OCI-LY1 (cell line): ENCODE results near the gene MEIS1.
A peak's percentile ranks its signal among the peaks of the same experiment; 100 is the strongest.

Experiments used
- H2AFZ ChIP-seq: fragments of 200-600 bp; sonication (generic), shearing (Covaris generic); 2 replicates; pipeline ENCODE4 v1.6.0; 2014; ENCODE audit warnings: antibody characterized with exemption, mild to moderate bottlenecking, low read length
- H3F3A ChIP-seq: fragments of 200-600 bp; sonication (generic), shearing (Covaris generic); 2 replicates; pipeline ENCODE4 v1.6.0; 2014; ENCODE audit warnings: mild to moderate bottlenecking, antibody characterized with exemption, low read length, moderate library complexity; ENCODE audit not compliant: insufficient read depth
- H3K27ac ChIP-seq: fragments of 200-600 bp; sonication (generic); 2 replicates; pipeline ENCODE4 v1.5.1; 2014; ENCODE audit warnings: low read length, mixed run types, mild to moderate bottlenecking, low read depth; ENCODE audit not compliant: poor library complexity, severe bottlenecking
- H3K27me3 ChIP-seq: fragments of 200-600 bp; sonication (generic); 2 replicates; pipeline ENCODE4 v1.6.0; 2014; ENCODE audit warnings: antibody characterized with exemption, mild to moderate bottlenecking, low read length, moderate library complexity; ENCODE audit not compliant: insufficient read depth
- H3K36me3 ChIP-seq: fragments of 200-600 bp; sonication (generic); 2 replicates; pipeline ENCODE4 v1.6.1; 2014; ENCODE audit warnings: mild to moderate bottlenecking, antibody characterized with exemption, low read length, moderate library complexity, mixed read lengths; ENCODE audit not compliant: insufficient read depth
- H3K4me1 ChIP-seq: fragments of 200-600 bp; sonication (generic); 2 replicates; pipeline ENCODE4 v1.5.1; 2014; ENCODE audit warnings: mild to moderate bottlenecking, low read length, moderate library complexity; ENCODE audit not compliant: insufficient read depth, severe bottlenecking
- H3K4me2 ChIP-seq: fragments of 200-600 bp; sonication (generic), shearing (Covaris generic); 2 replicates; pipeline ENCODE4 v1.6.1; 2014; ENCODE audit warnings: low read length
- H3K4me3 ChIP-seq: fragments of 200-600 bp; sonication (generic); 2 replicates; pipeline ENCODE4 v1.5.1; 2014; ENCODE audit warnings: low read length, low read depth, mild to moderate bottlenecking, mixed read lengths; ENCODE audit not compliant: poor library complexity, severe bottlenecking
- H3K79me2 ChIP-seq: fragments of 200-600 bp; shearing (Covaris generic); 2 replicates; pipeline ENCODE4 v1.6.1; 2016; ENCODE audit warnings: mixed run types, low read length, mixed read lengths; ENCODE audit not compliant: insufficient read depth
- H3K9ac ChIP-seq: fragments of 200-600 bp; sonication (generic), shearing (Covaris generic); 2 replicates; pipeline ENCODE4 v1.6.1; 2014; ENCODE audit warnings: mild to moderate bottlenecking, low read length, mixed read lengths
- H3K9me2 ChIP-seq: fragments of 200-600 bp; sonication (generic), shearing (Covaris generic); 2 replicates; pipeline ENCODE4 v1.6.1; 2014; ENCODE audit warnings: low read depth, mild to moderate bottlenecking, low read length, mixed read lengths
- H3K9me3 ChIP-seq: fragments of 200-600 bp; shearing (Covaris generic); 2 replicates; pipeline ENCODE4 v1.6.1; 2014; ENCODE audit warnings: low read length, mixed read lengths
- H4K20me1 ChIP-seq: fragments of 200-600 bp; sonication (generic), shearing (Covaris generic); 2 replicates; pipeline ENCODE4 v1.6.0; 2016; ENCODE audit warnings: mild to moderate bottlenecking, low read length; ENCODE audit not compliant: insufficient read depth
- CTCF ChIP-seq: fragments of 200-600 bp; sonication (generic), shearing (Covaris generic); IDR thresholded peaks from 2 replicates; pipeline ENCODE4 v1.5.1; 2017; ENCODE audit warnings: mild to moderate bottlenecking, antibody characterized with exemption, low read length, moderate library complexity, mixed read lengths
- EZH2 ChIP-seq: fragments of 200-600 bp; sonication (generic), shearing (Covaris generic); IDR thresholded peaks from 2 replicates; pipeline ENCODE4 v1.8.0; 2017; ENCODE audit warnings: borderline replicate concordance, mixed run types, mild to moderate bottlenecking, antibody characterized with exemption, low read length, moderate library complexity, mixed read lengths

Gene MEIS1

GRCh38 chr2:66574701-66575624 is 140.0 kb downstream of the MEIS1 start:
- Histone ChIP-seq H3K9me2 (no peaks in the 10 kb centered on the region), H4K20me1 (no peaks in the 10 kb centered on the region), H3K27ac (no peak overlapping the region), H2AFZ (no peak overlapping the region), H3K27me3 (no peaks in the 10 kb centered on the region), H3K4me1 (peaks cover 50% of the 10 kb centered on the region), H3F3A (no peaks in the 10 kb centered on the region), H3K4me2 (peak overlapping the region; percentile 75), H3K9me3 (no peaks in the 10 kb centered on the region), H3K4me3 (peak overlapping the region; percentile 26), H3K9ac (no peak overlapping the region), H3K79me2 (no peaks in the 10 kb centered on the region), H3K36me3 (no peaks in the 10 kb centered on the region)
- TF ChIP-seq CTCF (no peak), EZH2 (no peak)

- no peaks in the 10 kb centered on the region for H3K36me3 ChIP-seq
- no peaks in the 10 kb centered on the region for H3K27me3 ChIP-seq
- peaks cover 42% of the 10 kb centered on the region for H3K4me1 ChIP-seq
- H3K4me3 ChIP-seq, result no peak overlapping the region
- no peak overlapping the region for H2AFZ ChIP-seq
- H3K79me2 ChIP-seq, result no peaks in the 10 kb centered on the region
- H3K9me3 ChIP-seq, result no peaks in the 10 kb centered on the region
- no peaks in the 10 kb centered on the region for H3K9me2 ChIP-seq
- H3F3A ChIP-seq, result no peaks in the 10 kb centered on the region
- H4K20me1 ChIP-seq, result no peaks in the 10 kb centered on the region
- TF ChIP-seq EZH2 (no peak), CTCF (no peak)
- H3K9ac ChIP-seq, result no peak overlapping the region
- no peak overlapping the region for H3K27ac ChIP-seq
- no peak overlapping the region for H3K4me2 ChIP-seq
These were observed 140.8 kb downstream of the MEIS1 start for GRCh38 chr2:66575625-66576310.

GRCh38 chr2:66576311-66576560 is 141.3 kb downstream of the MEIS1 start:
- no peak overlapping the region for H3K27ac ChIP-seq
- H3K4me2 ChIP-seq, result no peak overlapping the region
- no peak overlapping the region for H2AFZ ChIP-seq
- peaks cover 37% of the 10 kb centered on the region for H3K4me1 ChIP-seq
- no peaks in the 10 kb centered on the region for H3K79me2 ChIP-seq
- no peaks in the 10 kb centered on the region for H3F3A ChIP-seq
- H3K9me2 ChIP-seq, result no peaks in the 10 kb centered on the region
- no peaks in the 10 kb centered on the region for H3K27me3 ChIP-seq
- TF ChIP-seq EZH2 (no peak), CTCF (no peak)
- H3K9ac ChIP-seq, result no peak overlapping the region
- H3K4me3 ChIP-seq, result no peak overlapping the region
- no peaks in the 10 kb centered on the region for H3K9me3 ChIP-seq
- H4K20me1 ChIP-seq, result no peaks in the 10 kb centered on the region
- H3K36me3 ChIP-seq, result no peaks in the 10 kb centered on the region
